ENCODE measurements around the gene COASY. TPM values are rescaled to one million over a fixed set of nuclear protein-coding genes. Genes with fewer than 3 reads are reported as not detected.

The COASY gene
- total RNA-seq, 4 donors from 2014 or later = 13.4 to 27.5 (median 22.4) TPM

DNA sequence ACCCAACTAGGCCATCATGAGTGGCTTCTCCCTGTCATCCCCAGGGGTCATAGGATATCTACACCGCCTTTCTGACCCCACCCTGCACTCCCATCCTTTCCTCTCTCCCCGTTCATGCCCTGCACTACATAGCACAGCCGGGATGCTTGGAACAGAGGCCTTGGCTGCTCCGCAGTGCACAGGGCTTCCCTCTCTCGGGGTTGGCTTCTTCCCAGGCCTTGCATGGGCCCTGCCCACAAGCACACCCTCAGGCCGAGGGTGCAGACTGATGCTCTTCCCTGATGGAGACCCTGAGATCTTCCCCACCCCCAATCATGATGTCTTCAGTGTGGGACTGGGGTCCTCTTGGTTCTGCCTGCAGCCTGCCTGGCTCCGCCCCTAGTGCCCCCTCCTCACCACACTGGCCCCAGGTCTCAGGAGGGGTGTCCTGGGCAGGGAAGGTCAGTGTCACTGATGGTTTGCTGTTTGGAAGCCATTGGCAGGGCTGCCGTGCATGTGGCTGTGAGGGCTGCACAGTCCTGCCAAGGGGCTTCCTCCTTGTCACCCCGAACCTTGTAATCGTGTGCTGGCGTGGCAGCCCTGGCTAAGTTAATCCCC is 40.2 kb upstream of the COASY start:
- 20% methylated on average over 1 of the region's 11 CpGs for WGBS

GRCh38 chr17:42522263-42522790 is 39.6 kb upstream of the COASY start:
- Histone ChIP-seq H3K4me3 (peak overlapping the region in 1 of 4 donors; percentile 7), H3K36me3 (peaks cover 0 to 19% (median 3%) of the 10 kb centered on the region in 4 donors), H3K4me1 (peaks cover 70 to 98% (median 93%) of the 10 kb centered on the region in 4 donors), H3K9me3 (no peaks in the 10 kb centered on the region), H3K27ac (replicated peaks in 1 of 4) (peak overlapping the region; percentile 94 to 98 (median 96)), H3K27me3 (no peaks in the 10 kb centered on the region)
- intact Hi-C loops (cut with DNase I) = no loop called here
- no peak for DNase-seq (ENCODE audit: extremely low spot score)
- no peak for TF ChIP-seq EP300 (IDR thresholded peaks at IDR 0.05)
- no peak for TF ChIP-seq CTCF (IDR thresholded peaks at IDR 0.05)
- no peak for TF ChIP-seq POLR2A (IDR thresholded peaks at IDR 0.05; ENCODE audit: low read depth)
- TF ChIP-seq POLR2AphosphoS5 (IDR thresholded peaks at IDR 0.05) = no peak
- WGBS = 34% methylated on average over 6 of the region's 9 CpGs

More for the DNA sequence above, 40.2 kb upstream of the COASY start:
- peak overlapping the region in 1 of 4 donors; percentile 7 for H3K4me3 ChIP-seq
- peaks cover 76 to 98% (median 93%) of the 10 kb centered on the region in 4 donors for H3K4me1 ChIP-seq
- no peak for TF ChIP-seq EP300 (IDR thresholded peaks at IDR 0.05)
- TF ChIP-seq POLR2AphosphoS5 (IDR thresholded peaks at IDR 0.05) = peak in 1 of 2 donors; percentile 19
- no peak for DNase-seq (ENCODE audit: extremely low spot score)
- no peaks in the 10 kb centered on the region for H3K27me3 ChIP-seq
- H3K27ac ChIP-seq (replicated peaks in 1 of 4) = peak overlapping the region; percentile 94 to 98 (median 96)
- H3K9me3 ChIP-seq = no peaks in the 10 kb centered on the region
- H3K36me3 ChIP-seq = peaks cover 0 to 22% (median 6%) of the 10 kb centered on the region in 4 donors
- intact Hi-C loops (cut with DNase I) = no loop called here

GRCh38 chr17:42522798-42523278 is 39.1 kb upstream of the COASY start:
- peak overlapping the region; percentile 94 to 98 (median 96) for H3K27ac ChIP-seq (replicated peaks in 1 of 4)
- no peaks in the 10 kb centered on the region for H3K27me3 ChIP-seq
- H3K9me3 ChIP-seq = no peaks in the 10 kb centered on the region
- no peak overlapping the region for H3K4me3 ChIP-seq
- WGBS = 100% methylated on average over 1 of the region's 8 CpGs
- intact Hi-C loops (cut with DNase I) = no loop called here
- H3K36me3 ChIP-seq = peaks cover 0 to 19% (median 3%) of the 10 kb centered on the region in 4 donors
- DNase-seq (ENCODE audit: extremely low spot score) = no peak
- TF ChIP-seq CTCF (IDR thresholded peaks at IDR 0.05) (no peak), EP300 (IDR thresholded peaks at IDR 0.05) (no peak), POLR2A (IDR thresholded peaks at IDR 0.05; ENCODE audit: low read depth) (no peak), POLR2AphosphoS5 (IDR thresholded peaks at IDR 0.05) (no peak)
- H3K4me1 ChIP-seq = peaks cover 65 to 96% (median 91%) of the 10 kb centered on the region in 4 donors

- Histone ChIP-seq H3K4me3 (no peak overlapping the region), H3K27ac (replicated peaks in 1 of 4) (peak overlapping the region; percentile 94 to 98 (median 96)), H3K27me3 (no peaks in the 10 kb centered on the region), H3K36me3 (peaks cover 0 to 19% (median 3%) of the 10 kb centered on the region in 4 donors), H3K9me3 (no peaks in the 10 kb centered on the region), H3K4me1 (peaks cover 41 to 80% (median 74%) of the 10 kb centered on the region in 4 donors)
- intact Hi-C loops (cut with DNase I) = no loop called here
- no peak for DNase-seq (ENCODE audit: extremely low spot score)
- 52% methylated on average over 2 of the region's 2 CpGs for WGBS
- no peak for TF ChIP-seq POLR2A (IDR thresholded peaks at IDR 0.05; ENCODE audit: low read depth)
- no peak for TF ChIP-seq CTCF (IDR thresholded peaks at IDR 0.05)
- no peak for TF ChIP-seq POLR2AphosphoS5 (IDR thresholded peaks at IDR 0.05)
- no peak for TF ChIP-seq EP300 (IDR thresholded peaks at IDR 0.05)
Measured at GRCh38 chr17:42525221-42525620, 36.7 kb upstream of the COASY start.

GRCh38 chr17:42526031-42526444 is 35.9 kb upstream of the COASY start:
- no peak overlapping the region for H3K4me3 ChIP-seq
- WGBS = 84% methylated on average over 4 of the region's 6 CpGs
- no peaks in the 10 kb centered on the region for H3K27me3 ChIP-seq
- no peaks in the 10 kb centered on the region for H3K9me3 ChIP-seq
- intact Hi-C loops (cut with DNase I) = no loop called here
- TF ChIP-seq EP300 (IDR thresholded peaks at IDR 0.05) = no peak
- peak overlapping the region; percentile 51 to 98 (median 96) for H3K27ac ChIP-seq (replicated peaks in 1 of 4)
- no peak for DNase-seq (ENCODE audit: extremely low spot score)
- H3K36me3 ChIP-seq = peaks cover 0 to 19% (median 3%) of the 10 kb centered on the region in 4 donors
- peaks cover 33 to 80% (median 72%) of the 10 kb centered on the region in 4 donors for H3K4me1 ChIP-seq
